H9 (cell line): ENCODE measurements around the gene SLC25A46. TPM values are rescaled to one million over a fixed set of nuclear protein-coding genes. Genes with fewer than 3 reads are reported as not detected.

Source experiments
- DNase-seq: peaks from one replicate; pipeline ENCODE4 v3.0.0-alpha.2; 2017
- H2AFZ ChIP-seq: one replicate; pipeline ENCODE4 v1.6.1; 2013; ENCODE audit warnings: mild to moderate bottlenecking, low read length, control low read depth, moderate library complexity
- H2AK5ac ChIP-seq: 2 replicates; pipeline ENCODE4 v1.6.1; 2013; ENCODE audit warnings: low read length, control low read depth, mixed read lengths; ENCODE audit not compliant: insufficient read length
- H2BK120ac ChIP-seq: one replicate; pipeline ENCODE4 v1.6.1; 2013; ENCODE audit warnings: low read depth, mild to moderate bottlenecking, low read length, control low read depth, inconsistent platforms; ENCODE audit not compliant: poor library complexity, severe bottlenecking
- H2BK12ac ChIP-seq: 2 replicates; pipeline ENCODE4 v1.6.1; 2013; ENCODE audit warnings: low read length, control low read depth, mixed read lengths, low read depth; ENCODE audit not compliant: insufficient read length
- H2BK15ac ChIP-seq: 2 replicates; pipeline ENCODE4 v1.6.1; 2013; ENCODE audit warnings: low read depth, low read length, control low read depth
- H2BK20ac ChIP-seq: one replicate; pipeline ENCODE4 v1.6.1; 2013; ENCODE audit warnings: low read depth, mild to moderate bottlenecking, low read length, control low read depth, inconsistent platforms; ENCODE audit not compliant: poor library complexity, severe bottlenecking
- H2BK5ac ChIP-seq: 2 replicates; pipeline ENCODE4 v1.6.1; 2013; ENCODE audit warnings: low read length, control low read depth, mixed read lengths; ENCODE audit not compliant: insufficient read length
- H3K14ac ChIP-seq: 2 replicates; pipeline ENCODE4 v1.6.1; 2013; ENCODE audit warnings: low read length, control low read depth; ENCODE audit not compliant: insufficient read depth
- H3K18ac ChIP-seq: 2 replicates; pipeline ENCODE4 v1.6.1; 2013; ENCODE audit warnings: low read depth, mild to moderate bottlenecking, mixed read lengths, low read length, control low read depth; ENCODE audit not compliant: insufficient read length
- H3K23ac ChIP-seq: 2 replicates; pipeline ENCODE4 v1.6.1; 2013; ENCODE audit warnings: low read length, control low read depth, mixed read lengths, low read depth; ENCODE audit not compliant: insufficient read length
- H3K23me2 ChIP-seq: 2 replicates; pipeline ENCODE4 v1.6.1; 2013; ENCODE audit warnings: low read depth, mild to moderate bottlenecking, mixed read lengths, low read length, control low read depth; ENCODE audit not compliant: insufficient read length, poor library complexity, severe bottlenecking
- H3K27ac ChIP-seq: 2 replicates; pipeline ENCODE4 v1.5.1; 2013; ENCODE audit warnings: low read length, control low read depth, mixed read lengths, low read depth; ENCODE audit not compliant: insufficient read length
- H3K27me3 ChIP-seq: 2 replicates; pipeline ENCODE4 v1.6.1; 2013; ENCODE audit warnings: low read length, control low read depth, inconsistent platforms; ENCODE audit not compliant: insufficient read depth
- H3K4ac ChIP-seq: 2 replicates; pipeline ENCODE4 v1.6.1; 2013; ENCODE audit warnings: low read depth, mild to moderate bottlenecking, control low read depth, inconsistent platforms, low read length, moderate library complexity
- H3K4me1 ChIP-seq: 2 replicates; pipeline ENCODE4 v1.6.1; 2013; ENCODE audit warnings: low read length, control low read depth, inconsistent platforms; ENCODE audit not compliant: insufficient read depth
- H3K4me2 ChIP-seq: 2 replicates; pipeline ENCODE4 v1.6.1; 2013; ENCODE audit warnings: low read length, control low read depth, mixed read lengths; ENCODE audit not compliant: insufficient read length, insufficient read depth
- H3K56ac ChIP-seq: 2 replicates; pipeline ENCODE4 v1.6.1; 2013; ENCODE audit warnings: low read depth, mild to moderate bottlenecking, mixed read lengths, low read length, control low read depth; ENCODE audit not compliant: insufficient read length
- H3K79me1 ChIP-seq: 2 replicates; pipeline ENCODE4 v1.6.1; 2013; ENCODE audit warnings: low read depth, mild to moderate bottlenecking, moderate library complexity, low read length, control low read depth, inconsistent platforms; ENCODE audit not compliant: insufficient read depth, poor library complexity, severe bottlenecking
- H3K79me2 ChIP-seq: 2 replicates; pipeline ENCODE4 v1.6.1; 2013; ENCODE audit warnings: low read length, control low read depth, inconsistent platforms; ENCODE audit not compliant: insufficient read depth
- H3K9ac ChIP-seq: 2 replicates; pipeline ENCODE4 v1.6.1; 2013; ENCODE audit warnings: low read length, control low read depth, mixed read lengths; ENCODE audit not compliant: insufficient read length; ENCODE audit errors: extremely low read depth
- H3K9me3 ChIP-seq: one replicate; pipeline ENCODE4 v1.6.1; 2013; ENCODE audit warnings: low read depth, low read length, inconsistent platforms; ENCODE audit not compliant: control insufficient read depth
- H3T11ph ChIP-seq: one replicate; pipeline ENCODE4 v1.6.1; 2013; ENCODE audit warnings: mild to moderate bottlenecking, low read length, control low read depth, inconsistent platforms
- H4K20me1 ChIP-seq: one replicate; pipeline ENCODE4 v1.6.1; 2013; ENCODE audit not compliant: control insufficient read depth, insufficient read length, insufficient read depth
- H4K5ac ChIP-seq: 2 replicates; pipeline ENCODE4 v1.6.1; 2013; ENCODE audit warnings: low read depth, mild to moderate bottlenecking, mixed read lengths, low read length, control low read depth; ENCODE audit not compliant: insufficient read length
- H4K8ac ChIP-seq: replicated peaks from 2 replicates; pipeline ENCODE4 v1.6.1; 2013; ENCODE audit warnings: low read length, control low read depth, mixed read lengths, low read depth; ENCODE audit not compliant: insufficient read length
- H4K91ac ChIP-seq: 2 replicates; pipeline ENCODE4 v1.6.1; 2013; ENCODE audit warnings: low read depth, mild to moderate bottlenecking, moderate library complexity, mixed read lengths, low read length, control low read depth; ENCODE audit not compliant: insufficient read length
- H3K27ac Mint-ChIP-seq, 3 experiments: 2 replicates in 2 of 3; 3 replicates in 1 of 3; pipeline ENCODE4 v1.8.0; 2020 to 2021; ENCODE audit warnings: mixed read lengths in 3 of 3, mild to moderate bottlenecking in 1 of 3, moderate library complexity in 1 of 3
- H3K27me3 Mint-ChIP-seq: 2 replicates; pipeline ENCODE4 v1.8.0; 2021; ENCODE audit warnings: low read depth, mild to moderate bottlenecking, moderate library complexity, mixed read lengths
- H3K36me3 Mint-ChIP-seq, 3 experiments: 2 replicates in 2 of 3; 3 replicates in 1 of 3; pipeline ENCODE4 v1.8.0; 2020 to 2021; ENCODE audit warnings: low read depth in 3 of 3, mixed read lengths in 3 of 3; ENCODE audit not compliant: insufficient read depth in 1 of 3
- H3K4me1 Mint-ChIP-seq, 2 experiments: 2 replicates each; pipeline ENCODE4 v1.8.0; 2020; ENCODE audit warnings: mixed read lengths in 2 of 2
- H3K4me3 Mint-ChIP-seq, 2 experiments: 2 replicates in 1 of 2; 3 replicates in 1 of 2; pipeline ENCODE4 v1.8.0; 2020 to 2021; ENCODE audit warnings: mild to moderate bottlenecking in 2 of 2, mixed read lengths in 2 of 2, moderate library complexity in 1 of 2
- H3K9me3 Mint-ChIP-seq, 2 experiments: 2 replicates in 1 of 2; 3 replicates in 1 of 2; pipeline ENCODE4 v1.8.0; 2020; ENCODE audit warnings: mild to moderate bottlenecking in 2 of 2, mixed read lengths in 2 of 2, moderate library complexity in 1 of 2
- CTCF ChIP-seq: fragments of 200-600 bp; sonication (generic); conservative IDR thresholded peaks from 3 replicates; pipeline ENCODE4 v1.8.0; 2021; ENCODE audit warnings: antibody characterized with exemption, mild to moderate bottlenecking
- WGBS: extraction: QIAGEN DNeasy Blood & Tissue Kit; methylation state at CpG from one replicate; pipeline ENCODE4 v1.1.7; 2013; ENCODE audit warnings: missing lambda C conversion rate, low lambda C conversion rate, mixed read lengths; ENCODE audit not compliant: insufficient read length; ENCODE audit errors: extremely low coverage; 5-methylcytosine and 5-hydroxymethylcytosine counted together
- total RNA-seq: library from RNA; stranded (reverse); gene quantifications from 2 replicates; pipeline ENCODE4 v1.2.1, GENCODE V29; 2021

SLC25A46 gene
- total RNA-seq, 1 experiment from 2014 or later = 26.0 TPM

GRCh38 chr5:110716247-110717245 is 22.3 kb upstream of the SLC25A46 start:
- Histone ChIP-seq H3K4ac (no peak overlapping the region), H2AFZ (no peak overlapping the region), H3K79me2 (no peaks in the 10 kb centered on the region), H3K56ac (no peak overlapping the region), H2AK5ac (no peak overlapping the region), H2BK20ac (no peak overlapping the region), H2BK15ac (no peak overlapping the region), H3K18ac (no peak overlapping the region), H3K23ac (no peak overlapping the region), H4K5ac (no peak overlapping the region), H4K8ac (no peak overlapping the region), H2BK120ac (no peak overlapping the region), H3K4me2 (no peak overlapping the region), H3K4me1 (no peaks in the 10 kb centered on the region), H3K27me3 (no peaks in the 10 kb centered on the region), H3K14ac (no peak overlapping the region), H2BK12ac (no peak overlapping the region), H4K20me1 (no peaks in the 10 kb centered on the region), H4K91ac (no peak overlapping the region), H3K9ac (no peak overlapping the region), H3T11ph (no peak overlapping the region), H3K9me3 (no peaks in the 10 kb centered on the region), H2BK5ac (no peak overlapping the region), H3K27ac (no peak overlapping the region), H3K79me1 (no peaks in the 10 kb centered on the region), H3K23me2 (no peaks in the 10 kb centered on the region)
- Mint-ChIP-seq H3K27me3 (no peaks in the 10 kb centered on the region), H3K4me1 (no peaks in the 10 kb centered on the region), H3K27ac (no peak overlapping the region), H3K9me3 (peaks cover 0 to 2% of the 10 kb centered on the region in 2 experiments; a peak in 2 of 5 replicates), H3K4me3 (no peak overlapping the region), H3K36me3 (no peaks in the 10 kb centered on the region)
- WGBS = no CpG with 5 or more reads among the region's 5 CpGs
- no peak for DNase-seq
- peak; percentile 23; the same call in 1 of the 3 replicates for TF ChIP-seq CTCF
